MCF 10A (cell line): ENCODE data around the gene PLPPR5. TPM values are rescaled to one million over a fixed set of nuclear protein-coding genes. Genes with fewer than 3 reads are reported as not detected.

ENCODE experiments used
- BruUV-seq: library from RNA; stranded (reverse); fragments of 400-500 nt; replicated peaks from 2 replicates; lab custom pipeline; 2021; lab: Mats Ljungman, UMichigan
- CTCF ChIA-PET: fragments of 300-600 bp; sonication (Branson Sonifier 250); formaldehyde crosslinking; extraction: SDS; loops from one replicate; lab custom pipeline; 2021; ENCODE audit warnings: antibody characterized with exemption, inconsistent platforms; lab: Yijun Ruan, JAX
- POLR2A ChIA-PET: fragments of 300-600, 350-650 bp; sonication (Branson Sonifier 250); formaldehyde crosslinking; extraction: SDS; loops from one replicate; lab custom pipeline; 2020; ENCODE audit warnings: antibody characterized with exemption, inconsistent platforms; lab: Yijun Ruan, JAX
- DNase-seq: peaks from one replicate; pipeline ENCODE4 v3.0.0-alpha.2; 2018; ENCODE audit not compliant: unreplicated experiment
- H3K27ac Mint-ChIP-seq: one replicate; pipeline ENCODE4 v1.8.0; 2022; ENCODE audit warnings: mild to moderate bottlenecking, low read depth, mixed read lengths; ENCODE audit not compliant: unreplicated experiment
- H3K27me3 Mint-ChIP-seq: one replicate; pipeline ENCODE4 v1.8.0; 2022; ENCODE audit warnings: mixed read lengths; ENCODE audit not compliant: insufficient read depth, unreplicated experiment
- H3K36me3 Mint-ChIP-seq: one replicate; pipeline ENCODE4 v1.8.0; 2022; ENCODE audit warnings: mild to moderate bottlenecking, moderate library complexity, mixed read lengths; ENCODE audit not compliant: insufficient read depth, unreplicated experiment
- H3K4me1 Mint-ChIP-seq: one replicate; pipeline ENCODE4 v1.8.0; 2022; ENCODE audit warnings: mixed read lengths; ENCODE audit not compliant: insufficient read depth, unreplicated experiment
- H3K4me3 Mint-ChIP-seq: one replicate; pipeline ENCODE4 v1.8.0; 2022; ENCODE audit warnings: mild to moderate bottlenecking, moderate library complexity, mixed read lengths; ENCODE audit not compliant: unreplicated experiment
- H3K9me3 Mint-ChIP-seq: one replicate; pipeline ENCODE4 v1.8.0; 2022; ENCODE audit warnings: mixed read lengths; ENCODE audit not compliant: unreplicated experiment
- intact Hi-C: fragments of 100-400 bp; cut with micrococcal nuclease; formaldehyde crosslinking; loops from 2 replicates; pipeline ENCODE4 v1.14.1; 2022
- total RNA-seq: library from RNA; stranded (reverse); gene quantifications from 2 replicates; pipeline ENCODE4 v1.2.3, GENCODE V29; 2022
- TF ChIP-seq, protein P1 (sequence below): fragments of 200-600 bp; IDR thresholded peaks from one replicate; pipeline ENCODE4 v1.8.0; 2022; ENCODE audit warnings: antibody characterized with exemption, mild to moderate bottlenecking; ENCODE audit not compliant: unreplicated experiment

The PLPPR5 gene
- total RNA-seq, 1 experiment from 2014 or later: not detected

DNA sequence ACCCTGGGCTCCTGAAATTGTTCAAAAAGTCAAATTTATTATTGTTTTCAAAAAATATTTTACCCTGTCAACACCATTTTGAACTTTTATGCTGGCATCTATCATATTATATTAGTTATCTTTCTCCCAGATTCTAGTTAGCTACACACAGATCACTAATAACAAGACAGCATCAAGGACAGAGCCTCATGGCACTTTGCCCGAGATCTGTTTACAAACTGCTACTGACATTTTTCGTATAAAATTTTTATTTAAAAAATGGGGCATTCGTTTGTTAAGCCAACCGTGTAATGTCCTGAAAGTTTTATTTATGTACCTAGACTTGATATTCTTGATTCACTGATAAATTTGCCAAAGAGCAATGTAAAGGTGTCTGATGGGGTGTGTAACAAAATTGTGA, 78.1 kb downstream of the PLPPR5 start:
- DNase-seq: no peak
- Mint-ChIP-seq H3K4me1 (no peaks in the 10 kb centered on the region), H3K36me3 (no peaks in the 10 kb centered on the region), H3K4me3 (no peak overlapping the region), H3K27me3 (no peaks in the 10 kb centered on the region), H3K27ac (no peak overlapping the region), H3K9me3 (no peaks in the 10 kb centered on the region)
- no TSS peak for BruUV-seq
- intact Hi-C loops: no loop called here
- POLR2A ChIA-PET: interaction anchor here (0.7 kb wide), 1 partner anchor 27 kb away, joined by 3 read pairs; no protein-coding TSS in a partner anchor
- CTCF ChIA-PET: no interaction called here
- TF ChIP-seq, protein P1, sequence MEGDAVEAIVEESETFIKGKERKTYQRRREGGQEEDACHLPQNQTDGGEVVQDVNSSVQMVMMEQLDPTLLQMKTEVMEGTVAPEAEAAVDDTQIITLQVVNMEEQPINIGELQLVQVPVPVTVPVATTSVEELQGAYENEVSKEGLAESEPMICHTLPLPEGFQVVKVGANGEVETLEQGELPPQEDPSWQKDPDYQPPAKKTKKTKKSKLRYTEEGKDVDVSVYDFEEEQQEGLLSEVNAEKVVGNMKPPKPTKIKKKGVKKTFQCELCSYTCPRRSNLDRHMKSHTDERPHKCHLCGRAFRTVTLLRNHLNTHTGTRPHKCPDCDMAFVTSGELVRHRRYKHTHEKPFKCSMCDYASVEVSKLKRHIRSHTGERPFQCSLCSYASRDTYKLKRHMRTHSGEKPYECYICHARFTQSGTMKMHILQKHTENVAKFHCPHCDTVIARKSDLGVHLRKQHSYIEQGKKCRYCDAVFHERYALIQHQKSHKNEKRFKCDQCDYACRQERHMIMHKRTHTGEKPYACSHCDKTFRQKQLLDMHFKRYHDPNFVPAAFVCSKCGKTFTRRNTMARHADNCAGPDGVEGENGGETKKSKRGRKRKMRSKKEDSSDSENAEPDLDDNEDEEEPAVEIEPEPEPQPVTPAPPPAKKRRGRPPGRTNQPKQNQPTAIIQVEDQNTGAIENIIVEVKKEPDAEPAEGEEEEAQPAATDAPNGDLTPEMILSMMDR: no peak

DNA sequence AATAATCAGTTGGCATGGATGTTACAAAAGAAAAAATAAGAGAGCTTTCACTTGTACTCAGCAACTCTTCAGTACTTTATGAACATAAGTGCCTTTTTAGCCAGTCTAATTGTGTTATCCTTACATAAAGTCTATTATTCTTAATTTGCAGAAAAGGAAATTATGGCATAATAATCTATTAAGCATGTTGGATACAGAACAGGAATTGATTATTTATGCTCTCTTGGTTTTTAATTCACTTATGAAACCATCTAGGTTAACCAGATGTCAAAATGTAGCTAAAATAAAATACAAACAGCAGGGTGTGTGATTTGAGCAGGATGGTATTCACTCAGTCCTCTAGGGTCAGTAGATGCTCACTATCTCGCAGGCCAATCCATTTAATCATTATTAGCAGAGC, 79.7 kb downstream of the PLPPR5 start:
- Mint-ChIP-seq H3K4me3 (no peak overlapping the region), H3K27me3 (no peaks in the 10 kb centered on the region), H3K4me1 (no peaks in the 10 kb centered on the region), H3K36me3 (no peaks in the 10 kb centered on the region), H3K27ac (no peak overlapping the region), H3K9me3 (no peaks in the 10 kb centered on the region)
- intact Hi-C loops: no loop called here
- no peak for DNase-seq
- ChIA-PET CTCF (interaction anchor here (0.5 to 0.6 kb wide), 2 partner anchors 68 to 545 kb away, joined by 3 to 4 read pairs; no protein-coding TSS in a partner anchor), POLR2A (no interaction called here)
- no TSS peak for BruUV-seq
- TF ChIP-seq, protein P1: no peak

DNA sequence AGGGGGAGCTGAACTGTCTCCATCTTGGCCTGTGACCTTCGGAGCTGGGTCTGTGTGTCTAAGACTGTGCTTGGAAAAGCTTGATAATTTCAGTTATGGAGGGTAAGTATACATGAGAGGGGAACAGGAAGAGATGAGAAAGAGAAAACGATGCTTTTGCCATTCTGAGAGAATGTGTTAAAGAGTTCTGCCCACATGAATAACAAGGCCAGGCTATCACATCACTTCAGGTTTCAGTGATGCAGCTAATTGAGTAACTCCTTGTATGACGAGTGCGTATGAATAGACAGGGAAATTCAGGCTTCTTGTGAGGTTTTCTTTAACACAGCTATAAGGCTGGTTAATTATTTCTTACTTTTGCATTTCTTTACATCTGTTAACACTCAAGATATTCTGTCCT, 81.0 kb downstream of the PLPPR5 start:
- H3K4me3 Mint-ChIP-seq: no peak overlapping the region
- CTCF ChIA-PET: interaction anchor here (0.6 to 1.1 kb wide), 2 partner anchors 24 to 206 kb away, joined by 3 read pairs; no protein-coding TSS in a partner anchor
- POLR2A ChIA-PET: interaction anchor here (1.1 kb wide), 1 partner anchor 10 kb away, joined by 3 read pairs; no protein-coding TSS in a partner anchor
- DNase-seq: no peak
- no peaks in the 10 kb centered on the region for H3K27me3 Mint-ChIP-seq
- TF ChIP-seq, protein P1: no peak
- H3K27ac Mint-ChIP-seq: no peak overlapping the region
- BruUV-seq: no TSS peak
- no peaks in the 10 kb centered on the region for H3K36me3 Mint-ChIP-seq
- H3K9me3 Mint-ChIP-seq: no peaks in the 10 kb centered on the region
- no peaks in the 10 kb centered on the region for H3K4me1 Mint-ChIP-seq
- intact Hi-C loops: no loop called here

DNA sequence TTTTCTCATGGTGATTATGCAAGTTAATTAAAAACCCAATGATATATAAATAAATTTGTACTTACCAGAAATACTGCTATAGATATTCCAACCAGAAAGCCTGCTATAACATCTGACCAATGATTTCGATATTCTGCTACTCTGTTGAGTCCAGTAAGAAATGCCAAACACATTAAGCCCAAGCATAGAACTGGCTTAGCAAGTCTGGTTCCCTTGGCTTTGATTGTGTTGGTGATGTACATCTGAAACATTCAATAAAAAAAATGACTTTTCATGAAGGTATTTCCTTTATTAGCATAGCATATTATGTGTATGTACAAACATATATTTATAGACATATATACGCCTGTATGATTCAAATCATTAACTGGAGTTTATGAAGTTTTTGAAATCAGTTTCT, 82.8 kb downstream of the PLPPR5 start:
- H3K4me3 Mint-ChIP-seq: no peak overlapping the region
- no peaks in the 10 kb centered on the region for H3K9me3 Mint-ChIP-seq
- DNase-seq: no peak
- H3K27ac Mint-ChIP-seq: no peak overlapping the region
- H3K36me3 Mint-ChIP-seq: no peaks in the 10 kb centered on the region
- CTCF ChIA-PET: no interaction called here
- TF ChIP-seq, protein P1: no peak
- H3K4me1 Mint-ChIP-seq: no peaks in the 10 kb centered on the region
- no TSS peak for BruUV-seq
- no peaks in the 10 kb centered on the region for H3K27me3 Mint-ChIP-seq
- POLR2A ChIA-PET: no interaction called here
- intact Hi-C loops: no loop called here
